ENCODE results near the gene MEI1. TPM values are rescaled to one million over a fixed set of nuclear protein-coding genes. Genes with fewer than 3 reads are reported as not detected.
A peak's percentile ranks its signal among the peaks of the same experiment; 100 is the strongest.
"Not testable (repeated sequence)": the region's sequence is repeated elsewhere in the genome, so short reads cannot be mapped to it uniquely, and the experiment has no call there.

MEI1 gene
- total RNA-seq, 1 experiment from 2014 or later: 0.61 TPM

DNA sequence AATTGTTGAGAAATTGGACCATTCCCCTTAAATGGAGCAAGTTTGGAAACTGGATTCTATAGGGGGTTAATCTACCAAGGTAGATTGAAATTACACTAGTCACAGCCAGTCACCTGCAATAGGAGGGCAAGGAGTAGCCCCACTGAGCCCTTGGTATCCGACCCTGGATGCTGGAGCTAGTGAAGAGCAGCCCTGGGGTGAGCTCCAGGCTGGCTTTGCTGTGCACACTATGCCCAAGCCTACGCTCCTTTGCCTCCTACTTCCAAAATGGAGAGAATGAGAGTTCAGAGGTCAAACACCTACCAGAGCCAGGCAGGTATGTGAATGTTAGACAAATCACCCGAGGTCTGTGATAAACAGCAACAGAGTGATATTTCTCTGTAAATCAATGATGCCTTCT lies 34.4 kb upstream of the MEI1 start:
- Histone ChIP-seq H3K27ac (peak overlapping the region; percentile 31), H3K36me3 (ENCODE audit: low read depth) (peaks cover 39% of the 10 kb centered on the region), H3K79me2 (ENCODE audit: low read depth) (peaks cover 11% of the 10 kb centered on the region; the same call in 1 of the 2 replicates), H3K27me3 (ENCODE audit: insufficient read depth, low read depth) (no peaks in the 10 kb centered on the region), H4K20me1 (ENCODE audit: insufficient read depth) (no peaks in the 10 kb centered on the region), H3K4me1 (replicated peaks; ENCODE audit: insufficient read depth) (peaks cover 33% of the 10 kb centered on the region), H2AFZ (no peak overlapping the region), H3F3A (ENCODE audit: insufficient read depth, low read depth) (peaks cover 88% of the 10 kb centered on the region), H3K4me3 (no peak overlapping the region), H3K9me2 (ENCODE audit: insufficient read depth) (no peaks in the 10 kb centered on the region), H3K9me3 (ENCODE audit: insufficient read depth, low read depth) (no peaks in the 10 kb centered on the region), H3K4me2 (no peak overlapping the region)
- no TSS peak for BruUV-seq (replicated peaks)
- CTCF ChIA-PET: interaction anchor here (0.7 kb wide), 1 partner anchor 678 kb away, joined by 3 read pairs; no protein-coding TSS in a partner anchor
- DNase-seq: no peak
- POLR2A ChIA-PET (ENCODE audit: unreplicated experiment): no interaction called here
- intact Hi-C loops (cut with micrococcal nuclease; ENCODE audit: unreplicated experiment): no loop called here
- TF ChIP-seq, protein P1, sequence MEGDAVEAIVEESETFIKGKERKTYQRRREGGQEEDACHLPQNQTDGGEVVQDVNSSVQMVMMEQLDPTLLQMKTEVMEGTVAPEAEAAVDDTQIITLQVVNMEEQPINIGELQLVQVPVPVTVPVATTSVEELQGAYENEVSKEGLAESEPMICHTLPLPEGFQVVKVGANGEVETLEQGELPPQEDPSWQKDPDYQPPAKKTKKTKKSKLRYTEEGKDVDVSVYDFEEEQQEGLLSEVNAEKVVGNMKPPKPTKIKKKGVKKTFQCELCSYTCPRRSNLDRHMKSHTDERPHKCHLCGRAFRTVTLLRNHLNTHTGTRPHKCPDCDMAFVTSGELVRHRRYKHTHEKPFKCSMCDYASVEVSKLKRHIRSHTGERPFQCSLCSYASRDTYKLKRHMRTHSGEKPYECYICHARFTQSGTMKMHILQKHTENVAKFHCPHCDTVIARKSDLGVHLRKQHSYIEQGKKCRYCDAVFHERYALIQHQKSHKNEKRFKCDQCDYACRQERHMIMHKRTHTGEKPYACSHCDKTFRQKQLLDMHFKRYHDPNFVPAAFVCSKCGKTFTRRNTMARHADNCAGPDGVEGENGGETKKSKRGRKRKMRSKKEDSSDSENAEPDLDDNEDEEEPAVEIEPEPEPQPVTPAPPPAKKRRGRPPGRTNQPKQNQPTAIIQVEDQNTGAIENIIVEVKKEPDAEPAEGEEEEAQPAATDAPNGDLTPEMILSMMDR (conservative IDR thresholded peaks at IDR 0.05): no peak
- TF ChIP-seq EZH2 (IDR thresholded peaks at IDR 0.05; ENCODE audit: low read depth): no peak

DNA sequence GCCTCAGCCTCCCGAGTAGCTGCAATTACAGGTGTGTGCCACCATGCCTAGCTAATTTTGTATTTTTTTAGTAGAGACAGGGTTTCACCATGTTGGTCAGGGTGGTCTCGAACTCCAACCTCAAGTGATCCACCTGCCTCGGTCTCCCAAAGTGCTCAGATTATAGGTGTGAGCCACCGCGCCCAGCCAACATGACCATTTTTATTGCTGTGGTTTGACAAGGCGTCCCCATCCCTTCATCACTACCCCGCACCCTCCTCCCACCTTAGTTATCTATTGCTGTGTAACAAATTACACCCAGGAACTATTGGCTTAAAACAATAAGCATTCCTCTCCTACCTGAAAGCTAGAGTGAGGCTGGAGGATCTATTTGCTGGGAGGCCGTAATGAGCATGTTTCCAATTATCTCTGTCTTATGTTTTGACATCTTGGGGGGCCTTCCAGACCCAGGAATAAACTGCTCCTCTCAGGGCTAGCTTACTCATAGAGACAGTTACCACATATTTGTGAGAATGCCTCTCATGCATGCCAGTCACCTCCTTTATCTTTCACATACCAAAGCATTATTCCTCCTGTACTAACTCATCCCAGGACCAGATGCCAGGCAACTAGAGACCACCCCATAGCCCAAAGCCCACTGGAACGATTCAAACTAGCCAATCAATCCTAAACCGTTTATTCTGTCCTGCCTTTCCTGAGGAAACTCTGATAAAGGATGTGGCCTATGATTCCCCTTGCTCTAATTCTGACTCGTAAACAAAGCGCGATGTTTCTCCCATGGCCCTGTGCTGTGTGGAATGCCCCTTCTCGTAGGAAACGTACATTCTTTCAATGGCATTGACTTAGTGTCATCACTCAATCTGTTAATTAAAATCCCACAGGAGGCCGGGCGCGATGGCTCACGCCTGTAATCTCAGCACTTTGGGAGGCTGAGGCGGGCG lies 30.1 kb upstream of the MEI1 start:
- Histone ChIP-seq H3K27ac (peak overlapping the region; percentile 91), H3F3A (ENCODE audit: insufficient read depth, low read depth) (peaks cover 86% of the 10 kb centered on the region), H2AFZ (no peak overlapping the region), H3K27me3 (ENCODE audit: insufficient read depth, low read depth) (no peaks in the 10 kb centered on the region), H3K4me2 (peak overlapping the region; percentile 13), H3K36me3 (ENCODE audit: low read depth) (0 out of 2 replicates have a peak, but pooled peaks cover 5% of the 10 kb centered on the region), H3K79me2 (ENCODE audit: low read depth) (peaks cover 36% of the 10 kb centered on the region), H4K20me1 (ENCODE audit: insufficient read depth) (peaks cover 19% of the 10 kb centered on the region), H3K9me2 (ENCODE audit: insufficient read depth) (no peaks in the 10 kb centered on the region), H3K9me3 (ENCODE audit: insufficient read depth, low read depth) (no peaks in the 10 kb centered on the region), H3K4me3 (no peak overlapping the region), H3K4me1 (replicated peaks; ENCODE audit: insufficient read depth) (peaks cover 62% of the 10 kb centered on the region)
- BruUV-seq (replicated peaks): no TSS peak
- ChIA-PET CTCF (no interaction called here), POLR2A (ENCODE audit: unreplicated experiment) (interaction anchor here (0.5 to 0.7 kb wide), 3 partner anchors 55 to 131 kb away, joined by 3 to 5 read pairs (median 3); partner anchors contain the start of gene CCDC134)
- TF ChIP-seq, protein P1 (conservative IDR thresholded peaks at IDR 0.05): no peak
- no peak for TF ChIP-seq EZH2 (IDR thresholded peaks at IDR 0.05; ENCODE audit: low read depth)
- peak; percentile 39 to 88 for DNase-seq
- intact Hi-C loops (cut with micrococcal nuclease; ENCODE audit: unreplicated experiment): no loop called here

DNA sequence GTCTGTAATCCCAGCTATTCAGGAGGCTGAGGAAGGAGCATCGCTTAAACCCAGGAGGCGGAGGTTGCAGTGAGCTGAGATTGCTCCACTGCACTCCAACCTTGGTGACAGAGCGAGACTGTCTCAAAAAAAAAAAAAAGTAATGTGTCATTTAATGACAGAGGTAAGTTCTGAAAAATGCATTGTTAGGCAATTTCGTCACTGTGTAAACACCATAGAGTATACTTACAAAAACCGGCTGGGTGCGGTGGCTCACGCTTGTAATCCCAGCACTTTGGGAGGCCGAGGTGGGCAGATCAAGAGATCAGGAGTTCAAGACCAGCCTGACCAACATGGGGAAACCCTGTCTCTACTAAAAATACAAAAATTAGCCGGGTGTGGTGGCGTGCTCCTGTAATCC lies 27.2 kb upstream of the MEI1 start:
- H3K27me3 ChIP-seq (ENCODE audit: insufficient read depth, low read depth); H3K9me3 ChIP-seq (ENCODE audit: insufficient read depth, low read depth); intact Hi-C loops (cut with micrococcal nuclease; ENCODE audit: unreplicated experiment); BruUV-seq (replicated peaks); H3K36me3 ChIP-seq (ENCODE audit: low read depth); H3K4me3 ChIP-seq; H3K9me2 ChIP-seq (ENCODE audit: insufficient read depth); H2AFZ ChIP-seq: not testable (repeated sequence)
- CTCF ChIA-PET: interaction anchor here (0.7 kb wide), 1 partner anchor 269 kb away, joined by 3 read pairs; no protein-coding TSS in a partner anchor
- Histone ChIP-seq H4K20me1 (ENCODE audit: insufficient read depth) (peaks cover 29% of the 10 kb centered on the region), H3K4me1 (replicated peaks; ENCODE audit: insufficient read depth) (peaks cover 54% of the 10 kb centered on the region), H3K4me2 (0 out of 2 replicates have a peak overlapping the region, but pooled peaks have one; percentile 6), H3F3A (ENCODE audit: insufficient read depth, low read depth) (peaks cover 92% of the 10 kb centered on the region), H3K27ac (peak overlapping the region; percentile 91), H3K79me2 (ENCODE audit: low read depth) (peaks cover 56% of the 10 kb centered on the region)
- POLR2A ChIA-PET (ENCODE audit: unreplicated experiment): interaction anchor here (0.7 kb wide), 3 partner anchors 36 to 278 kb away, joined by 5 to 19 read pairs (median 13); no protein-coding TSS in a partner anchor
- peak; percentile 69 to 99 for DNase-seq
